Measurements from ENCODE around the gene CPT1A. TPM values are rescaled to one million over a fixed set of nuclear protein-coding genes. Genes with fewer than 3 reads are reported as not detected.

The CPT1A gene
- total RNA-seq, 1 donor from 2014 or later, result 0.54 TPM

GRCh38 chr11:68880851-68881250 lies 39.1 kb upstream of the CPT1A start:
- H3K4me1 Mint-ChIP-seq, result no peaks in the 10 kb centered on the region
- H3K36me3 Mint-ChIP-seq (ENCODE audit: low read depth), result no peaks in the 10 kb centered on the region
- H3K27ac Mint-ChIP-seq (ENCODE audit: unreplicated experiment), result no peak overlapping the region
- no peak overlapping the region for H3K4me3 Mint-ChIP-seq
- no peak for DNase-seq (ENCODE audit: low read depth, low spot score)
- no peaks in the 10 kb centered on the region for H3K27me3 Mint-ChIP-seq (ENCODE audit: low read depth)
- H3K9me3 Mint-ChIP-seq, result no peaks in the 10 kb centered on the region
- TF ChIP-seq CTCF (conservative IDR thresholded peaks at IDR 0.05), result no peak

- H3K4me1 Mint-ChIP-seq, result no peaks in the 10 kb centered on the region
- DNase-seq (ENCODE audit: low read depth, low spot score), result no peak
- no peaks in the 10 kb centered on the region for H3K36me3 Mint-ChIP-seq (ENCODE audit: low read depth)
- no peaks in the 10 kb centered on the region for H3K9me3 Mint-ChIP-seq
- no peak for TF ChIP-seq CTCF (conservative IDR thresholded peaks at IDR 0.05)
- no peak overlapping the region for H3K4me3 Mint-ChIP-seq
- no peaks in the 10 kb centered on the region for H3K27me3 Mint-ChIP-seq (ENCODE audit: low read depth)
- no peak overlapping the region for H3K27ac Mint-ChIP-seq (ENCODE audit: unreplicated experiment)
These were observed 36.3 kb upstream of the CPT1A start for GRCh38 chr11:68878022-68878421.

- no peak for DNase-seq (ENCODE audit: low read depth, low spot score)
- H3K4me3 Mint-ChIP-seq, result no peak overlapping the region
- no peaks in the 10 kb centered on the region for H3K9me3 Mint-ChIP-seq
- H3K27ac Mint-ChIP-seq (ENCODE audit: unreplicated experiment), result no peak overlapping the region
- H3K27me3 Mint-ChIP-seq (ENCODE audit: low read depth), result peaks cover 4% of the 10 kb centered on the region
- no peak for TF ChIP-seq CTCF (conservative IDR thresholded peaks at IDR 0.05)
- no peaks in the 10 kb centered on the region for H3K36me3 Mint-ChIP-seq (ENCODE audit: low read depth)
- peaks cover 15% of the 10 kb centered on the region for H3K4me1 Mint-ChIP-seq
These were observed 30.7 kb upstream of the CPT1A start for GRCh38 chr11:68872216-68873003.

GRCh38 chr11:68870470-68870869 lies 28.8 kb upstream of the CPT1A start:
- no peak overlapping the region for H3K27ac Mint-ChIP-seq (ENCODE audit: unreplicated experiment)
- peaks cover 4% of the 10 kb centered on the region for H3K27me3 Mint-ChIP-seq (ENCODE audit: low read depth)
- H3K4me3 Mint-ChIP-seq, result peak overlapping the region; percentile 74
- no peak for DNase-seq (ENCODE audit: low read depth, low spot score)
- H3K9me3 Mint-ChIP-seq, result no peaks in the 10 kb centered on the region
- peaks cover 15% of the 10 kb centered on the region for H3K4me1 Mint-ChIP-seq
- peak; percentile 17 for TF ChIP-seq CTCF (conservative IDR thresholded peaks at IDR 0.05)
- no peaks in the 10 kb centered on the region for H3K36me3 Mint-ChIP-seq (ENCODE audit: low read depth)

- Mint-ChIP-seq H3K9me3 (peaks cover 3% of the 10 kb centered on the region), H3K4me3 (no peak overlapping the region), H3K27ac (ENCODE audit: unreplicated experiment) (no peak overlapping the region), H3K36me3 (ENCODE audit: low read depth) (peaks cover 3% of the 10 kb centered on the region), H3K4me1 (peaks cover 15% of the 10 kb centered on the region), H3K27me3 (ENCODE audit: low read depth) (peaks cover 4% of the 10 kb centered on the region)
- no peak for TF ChIP-seq CTCF (conservative IDR thresholded peaks at IDR 0.05)
- DNase-seq (ENCODE audit: low read depth, low spot score), result no peak
These were observed 26.6 kb upstream of the CPT1A start for GRCh38 chr11:68868221-68868835.

All from neural crest cell (in vitro differentiated cells).